HTERT RPE-1 (cell line): ENCODE measurements around the gene NGFR.

Source experiments
- in situ Hi-C: fragments of 300-500 bp; cut with MboI; formaldehyde crosslinking; loops from 4 replicates; pipeline ENCODE4 v1.14.3; 2020; ENCODE audit warnings: low sequenced_read_pairs

NGFR gene, protein sequence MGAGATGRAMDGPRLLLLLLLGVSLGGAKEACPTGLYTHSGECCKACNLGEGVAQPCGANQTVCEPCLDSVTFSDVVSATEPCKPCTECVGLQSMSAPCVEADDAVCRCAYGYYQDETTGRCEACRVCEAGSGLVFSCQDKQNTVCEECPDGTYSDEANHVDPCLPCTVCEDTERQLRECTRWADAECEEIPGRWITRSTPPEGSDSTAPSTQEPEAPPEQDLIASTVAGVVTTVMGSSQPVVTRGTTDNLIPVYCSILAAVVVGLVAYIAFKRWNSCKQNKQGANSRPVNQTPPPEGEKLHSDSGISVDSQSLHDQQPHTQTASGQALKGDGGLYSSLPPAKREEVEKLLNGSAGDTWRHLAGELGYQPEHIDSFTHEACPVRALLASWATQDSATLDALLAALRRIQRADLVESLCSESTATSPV

DNA sequence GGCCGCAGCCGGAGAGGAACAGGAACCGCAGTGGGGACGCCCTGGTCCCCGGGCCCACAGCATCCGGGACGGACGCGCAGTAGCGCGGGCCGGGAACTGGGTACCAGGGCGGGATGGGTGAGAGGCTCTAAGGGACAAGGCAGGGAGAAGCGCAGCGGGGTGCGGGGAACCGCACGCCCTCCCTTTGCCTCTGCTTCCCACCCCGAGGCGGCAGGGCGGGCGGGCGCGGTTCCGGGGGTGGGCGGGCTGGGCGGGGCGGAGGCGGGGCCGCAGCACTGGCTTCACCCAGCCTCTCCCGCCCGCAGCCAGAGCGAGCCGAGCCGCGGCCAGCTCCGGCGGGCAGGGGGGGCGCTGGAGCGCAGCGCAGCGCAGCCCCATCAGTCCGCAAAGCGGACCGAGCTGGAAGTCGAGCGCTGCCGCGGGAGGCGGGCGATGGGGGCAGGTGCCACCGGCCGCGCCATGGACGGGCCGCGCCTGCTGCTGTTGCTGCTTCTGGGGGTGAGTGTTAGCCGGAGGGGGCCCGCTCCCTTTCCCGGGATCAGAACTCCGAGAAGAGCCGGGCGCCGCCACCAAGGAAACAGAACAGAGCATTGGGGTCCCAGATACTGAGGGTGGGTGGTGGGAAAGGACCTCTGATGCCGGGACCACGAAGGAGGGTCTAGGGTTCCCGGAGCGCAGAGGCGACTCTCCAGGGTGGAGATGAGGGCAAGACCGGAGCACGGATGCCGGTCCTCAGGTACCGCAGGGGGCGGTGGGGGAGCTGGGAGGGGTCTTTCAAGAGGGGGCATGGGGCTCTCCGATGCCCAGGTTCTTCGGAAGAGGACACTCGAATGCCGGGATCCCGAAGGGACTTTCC, at the start of gene NGFR:
Gene NGFR (plus strand): TSS at position 308 of the 856 bp plus-strand sequence. CDS start 125 bp downstream, at position 433.
- in situ Hi-C loops = no loop called here

DNA sequence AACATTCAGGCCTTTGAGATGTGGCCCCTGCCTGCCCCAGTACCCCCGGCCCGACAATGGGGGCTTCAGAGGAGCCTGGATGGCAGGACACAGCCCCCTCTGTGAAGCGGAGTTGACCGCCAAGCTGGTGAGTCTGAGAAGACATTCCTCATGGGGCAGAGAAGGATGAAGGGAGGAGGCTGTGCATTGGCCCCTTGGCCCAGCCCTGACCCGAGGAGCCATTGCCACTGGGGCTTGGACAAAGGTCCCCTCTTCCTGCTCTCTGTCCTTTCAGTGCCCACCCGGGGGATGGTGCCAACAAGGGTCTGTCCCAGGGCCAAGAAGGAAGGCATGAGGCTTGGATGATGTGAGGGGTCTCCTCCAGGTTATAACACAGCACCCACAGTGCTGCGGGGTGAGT, 49.5 kb upstream of the NGFR start:
- in situ Hi-C loops = no loop called here

DNA sequence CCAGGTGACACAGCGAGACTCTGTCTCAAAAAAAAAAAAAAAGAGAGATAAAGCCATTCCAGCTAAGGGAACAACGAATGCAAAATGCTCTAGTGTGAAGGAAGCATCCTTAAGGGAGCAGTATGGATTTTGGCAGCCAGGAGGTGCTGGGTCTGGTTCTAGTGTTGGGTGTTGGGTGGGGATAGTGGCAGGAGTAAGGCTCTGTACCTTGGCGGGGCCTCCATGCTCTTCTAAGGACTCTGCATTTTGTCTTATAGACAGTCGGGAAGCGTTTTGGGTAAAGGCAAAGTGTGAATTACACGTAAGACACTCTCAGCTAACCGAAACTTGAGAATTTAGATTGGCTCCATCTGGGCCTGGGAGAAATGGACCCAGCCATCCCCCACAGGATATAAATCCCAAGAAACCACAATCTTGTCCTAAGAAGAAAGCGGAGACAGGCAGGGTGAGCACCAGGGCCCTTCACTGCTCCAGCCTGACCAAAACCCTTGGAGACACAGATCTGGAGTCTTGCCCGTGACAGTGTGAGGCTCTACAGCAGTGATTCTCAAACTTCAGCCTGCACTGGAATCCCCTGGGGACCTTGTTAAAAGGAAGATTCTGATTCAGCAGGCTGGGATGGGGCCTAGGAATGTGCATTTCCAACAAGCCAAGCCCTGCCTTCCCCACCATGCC, 47.3 kb upstream of the NGFR start:
- in situ Hi-C loops = no loop called here

DNA sequence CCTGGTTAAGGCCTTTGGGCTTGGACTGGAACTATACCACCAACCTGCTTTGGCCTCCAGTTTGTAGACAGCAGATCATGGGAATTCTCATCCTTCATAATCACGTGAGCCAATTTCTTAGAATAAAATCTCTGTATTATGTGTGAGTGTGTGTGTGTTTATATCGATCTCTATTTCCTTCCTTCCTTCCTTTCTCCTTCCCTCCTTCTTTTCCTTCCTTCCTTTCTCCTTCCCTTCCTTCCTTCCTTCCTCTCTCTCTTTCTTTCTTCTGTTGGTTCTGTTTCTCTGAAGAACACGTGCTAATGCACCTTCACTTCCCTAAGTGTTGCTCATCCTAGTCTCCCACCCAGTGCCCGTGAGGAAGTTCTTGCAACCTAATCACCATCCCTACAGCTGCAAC, 44.9 kb upstream of the NGFR start:
- in situ Hi-C loops = no loop called here

DNA sequence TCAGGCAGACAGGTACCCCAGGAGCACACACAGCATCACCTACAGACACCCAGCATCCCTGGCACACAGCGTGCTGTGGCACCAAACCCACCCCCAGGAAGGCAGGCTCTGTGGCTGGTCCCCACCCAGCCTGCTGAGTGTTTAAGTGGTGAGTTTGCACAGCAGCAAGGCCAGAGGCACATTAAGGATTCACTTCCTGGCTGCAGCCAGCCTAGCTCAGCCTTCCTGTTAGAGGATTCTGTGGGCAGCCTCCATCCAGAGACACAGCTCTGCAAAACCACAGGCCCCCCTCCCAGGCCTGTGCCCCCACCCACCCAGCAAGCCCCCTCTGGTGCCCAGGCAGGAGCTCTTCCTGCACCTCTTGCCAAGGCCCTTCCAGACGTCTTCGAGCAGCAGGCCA, 44.4 kb upstream of the NGFR start:
- in situ Hi-C loops = no loop called here

DNA sequence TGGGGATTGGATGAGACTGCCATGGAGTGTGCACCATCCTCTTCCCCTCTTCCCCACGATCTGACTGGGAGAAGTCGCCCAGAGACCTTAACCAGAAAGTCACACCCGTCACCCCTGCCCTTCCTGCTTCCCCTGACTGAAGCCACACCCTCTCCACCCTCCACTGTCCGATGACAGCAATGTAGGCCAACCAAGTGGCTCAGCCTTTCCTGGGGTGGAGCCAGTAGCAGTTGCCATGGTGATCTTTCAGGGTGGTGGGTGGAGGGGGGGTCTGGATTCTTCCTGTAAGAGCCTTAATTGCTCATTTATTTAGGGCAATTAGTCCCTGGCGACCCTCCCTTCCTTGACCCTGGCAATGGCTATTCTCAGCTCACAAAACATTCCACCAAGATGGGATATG, 42.9 kb upstream of the NGFR start:
- in situ Hi-C loops = no loop called here

DNA sequence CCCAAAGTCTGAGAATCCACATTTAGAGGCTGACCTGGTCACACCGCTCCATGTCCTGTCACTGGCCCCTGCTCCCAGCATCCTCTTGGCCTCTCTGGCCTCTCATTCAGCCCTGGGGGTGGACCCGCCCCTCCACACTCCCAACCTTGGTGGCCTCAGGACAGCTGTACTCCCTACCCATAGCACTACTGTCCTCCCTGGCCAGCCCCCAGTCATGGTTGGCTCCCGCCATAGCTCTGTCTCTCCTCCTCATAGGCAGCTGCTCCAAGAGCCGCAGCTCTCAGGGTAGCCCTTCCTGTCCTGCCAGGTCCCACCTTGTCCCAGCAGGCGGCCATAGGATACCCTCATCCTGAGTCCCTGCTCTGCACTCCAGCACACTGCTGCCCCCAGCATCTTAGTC, 42.4 kb upstream of the NGFR start:
- in situ Hi-C loops = no loop called here

DNA sequence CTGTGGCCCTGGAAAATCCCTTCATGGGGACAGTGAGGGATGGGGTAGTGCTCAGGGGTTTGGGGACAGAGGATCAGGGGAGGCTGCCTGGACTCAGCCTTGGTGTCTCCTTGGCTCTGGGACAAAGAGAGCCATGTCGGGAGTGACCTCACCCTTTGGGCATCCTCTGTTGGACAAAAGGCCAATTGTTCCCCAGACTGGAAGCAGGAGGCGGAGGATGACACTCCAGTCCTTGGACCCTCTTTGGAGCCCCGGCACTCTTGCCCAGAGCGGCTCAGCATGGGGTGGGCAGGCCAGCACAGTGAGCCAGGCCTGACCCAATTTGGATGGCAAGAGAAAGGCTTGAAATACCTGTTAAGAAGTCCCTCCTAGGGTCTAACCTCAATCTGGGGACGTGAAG, 41.0 kb upstream of the NGFR start:
- in situ Hi-C loops = no loop called here

DNA sequence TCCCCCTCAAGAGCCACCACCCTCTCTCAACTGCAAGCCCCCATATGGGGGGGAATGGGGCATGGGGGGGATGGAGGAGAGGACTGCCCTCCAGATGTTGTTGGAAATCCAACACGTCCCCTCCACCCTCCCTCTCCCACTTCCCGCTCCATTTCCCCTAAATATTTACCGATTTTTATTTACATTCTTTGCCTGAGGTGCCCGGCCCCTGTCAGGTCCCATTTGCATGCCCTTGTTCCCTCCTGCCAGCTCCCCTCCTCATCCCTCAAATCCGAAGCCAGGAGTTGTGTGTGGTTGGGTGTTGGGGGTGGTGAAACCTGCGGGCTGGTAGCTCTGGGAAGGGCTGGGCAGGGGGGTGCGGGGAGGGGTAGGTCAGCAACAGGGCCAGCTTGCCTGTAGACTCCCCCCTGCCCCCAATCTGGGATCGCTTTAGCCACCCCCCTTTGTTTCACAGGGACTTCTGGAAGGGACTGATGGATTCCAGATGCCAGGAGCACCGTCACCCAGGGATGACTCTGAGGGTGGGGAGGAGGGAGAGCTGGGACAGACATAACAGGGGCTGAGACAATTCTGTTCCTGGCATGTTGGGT, 39.7 kb upstream of the NGFR start:
- in situ Hi-C loops = no loop called here

DNA sequence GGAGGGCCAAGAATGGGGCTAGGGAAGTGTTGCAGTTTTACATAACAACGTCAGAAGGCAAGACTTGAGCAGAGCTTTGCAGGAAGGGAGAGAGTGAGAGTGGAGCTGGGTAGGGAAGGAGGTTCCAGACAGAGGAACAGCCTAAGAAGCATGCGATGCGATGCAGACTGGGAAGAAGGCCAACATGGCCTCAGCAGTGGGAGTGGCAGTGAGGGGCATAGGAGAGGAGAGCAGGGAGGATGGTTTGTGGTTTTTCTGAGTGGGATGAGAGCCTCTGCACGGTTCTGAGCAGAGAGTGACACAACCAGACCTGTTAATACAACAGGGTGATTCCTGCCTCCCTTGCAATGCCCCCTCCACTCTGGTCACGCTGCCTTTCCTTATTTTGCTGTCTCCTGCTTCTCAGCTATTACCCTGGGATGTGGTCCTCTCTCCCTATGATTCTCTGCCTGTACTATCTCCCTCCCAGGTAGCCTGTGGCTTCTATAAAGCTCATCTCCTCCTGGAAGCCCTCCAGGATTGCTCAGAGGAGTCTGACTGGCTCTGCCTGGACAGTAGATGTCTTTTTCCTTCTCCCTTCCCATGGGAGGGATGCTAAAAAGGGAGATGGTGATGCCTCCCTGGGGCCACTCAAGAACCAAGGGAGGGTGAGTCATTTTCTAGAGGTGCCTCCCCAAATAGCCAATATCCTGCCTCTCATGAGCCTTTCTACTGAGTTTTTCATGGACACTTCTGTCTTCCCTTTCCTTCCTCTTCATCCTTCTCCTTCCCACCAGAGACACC, 38.7 kb upstream of the NGFR start:
- in situ Hi-C loops = no loop called here

DNA sequence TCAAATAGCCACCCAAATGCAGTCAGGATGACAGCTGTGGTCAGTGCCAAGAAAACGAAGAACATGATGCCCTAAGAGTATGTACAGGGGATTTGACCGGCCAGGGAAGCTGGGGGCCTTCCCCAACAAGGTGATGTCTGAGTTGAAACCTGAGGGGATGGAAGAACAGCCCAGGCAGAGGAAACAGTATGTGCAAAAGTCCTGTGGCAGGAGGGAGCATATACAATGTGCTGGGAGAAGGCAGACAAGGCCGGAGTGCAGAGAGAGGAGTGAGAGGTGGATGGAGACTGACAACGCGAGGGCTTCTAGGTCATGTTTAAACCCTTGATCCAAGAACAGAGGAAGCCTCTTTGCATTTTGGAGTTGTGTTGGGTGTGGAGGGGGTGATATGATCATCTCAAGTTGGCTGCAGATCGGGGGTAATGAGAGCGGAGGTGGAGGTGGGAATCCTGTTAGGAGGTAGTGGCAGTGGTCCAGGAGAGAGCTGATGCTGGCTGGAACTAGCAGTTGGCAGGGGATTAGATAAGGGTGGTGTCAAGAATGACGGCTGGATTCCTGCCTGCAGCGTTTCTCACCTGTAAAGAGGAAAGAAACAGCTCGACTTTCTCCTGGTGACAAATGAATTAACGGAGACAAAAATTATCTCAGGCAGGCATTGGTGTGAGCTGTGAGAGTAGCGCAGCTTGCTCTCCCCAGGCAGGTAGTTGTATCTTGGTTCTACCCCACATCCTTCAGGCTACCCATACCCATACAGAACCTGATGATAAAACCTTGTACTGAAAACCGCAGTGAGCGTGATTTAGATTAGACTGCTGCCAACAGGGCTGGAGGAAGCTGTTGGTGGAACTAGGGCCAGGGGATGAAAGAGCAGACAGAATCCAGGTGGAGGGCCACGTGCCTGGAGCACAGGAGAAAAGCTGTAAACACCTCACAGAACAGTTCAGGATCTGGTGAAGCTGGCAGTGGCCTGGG, 37.2 kb upstream of the NGFR start:
- in situ Hi-C loops = no loop called here

DNA sequence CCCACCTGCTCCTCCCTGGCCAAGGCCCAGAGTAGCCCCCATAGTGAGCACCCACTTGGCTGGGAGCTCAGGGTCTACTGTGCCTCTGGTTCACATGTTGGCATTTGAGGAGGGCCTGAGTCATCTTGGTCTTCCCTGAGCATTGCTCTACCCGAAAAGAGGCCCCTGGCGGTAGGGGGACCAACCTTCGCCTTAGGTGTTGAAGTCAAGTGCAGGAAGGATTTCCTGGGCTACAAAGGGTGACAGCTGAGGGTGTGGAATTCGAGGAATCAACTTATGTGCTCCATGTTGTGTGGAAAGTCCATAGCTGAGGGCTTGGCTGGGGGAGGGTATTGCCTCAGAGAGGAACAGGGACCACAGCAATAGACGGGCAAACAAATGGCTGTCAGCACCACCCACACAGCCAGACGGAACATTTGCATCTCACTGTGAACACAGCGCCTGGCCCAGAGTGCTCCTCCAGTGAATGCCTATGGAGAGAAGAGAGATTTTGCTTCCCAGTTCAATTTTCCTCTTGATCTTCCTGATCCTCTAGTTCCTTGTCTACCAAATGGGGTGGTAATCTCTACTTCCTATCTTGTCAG, 35.6 kb upstream of the NGFR start:
- in situ Hi-C loops = no loop called here

DNA sequence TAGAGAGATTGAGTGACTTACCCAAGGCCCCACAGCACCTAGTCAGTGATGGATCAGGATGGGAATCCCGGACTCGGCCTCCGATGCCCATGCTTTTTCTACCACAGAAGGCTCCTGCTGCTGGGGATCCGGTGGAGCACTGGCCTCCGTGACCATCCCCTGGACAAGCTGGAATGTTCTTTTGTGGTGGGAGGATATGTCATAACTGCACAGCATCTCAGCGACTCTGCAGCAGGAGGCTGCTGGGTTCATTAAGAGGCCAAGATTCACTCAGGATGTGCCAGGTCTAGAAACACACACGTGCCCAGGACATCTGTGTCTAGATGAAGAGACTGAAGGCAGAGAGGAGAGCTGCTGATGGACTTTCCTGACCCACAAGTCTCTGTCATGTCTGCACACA, 34.7 kb upstream of the NGFR start:
- in situ Hi-C loops = no loop called here

DNA sequence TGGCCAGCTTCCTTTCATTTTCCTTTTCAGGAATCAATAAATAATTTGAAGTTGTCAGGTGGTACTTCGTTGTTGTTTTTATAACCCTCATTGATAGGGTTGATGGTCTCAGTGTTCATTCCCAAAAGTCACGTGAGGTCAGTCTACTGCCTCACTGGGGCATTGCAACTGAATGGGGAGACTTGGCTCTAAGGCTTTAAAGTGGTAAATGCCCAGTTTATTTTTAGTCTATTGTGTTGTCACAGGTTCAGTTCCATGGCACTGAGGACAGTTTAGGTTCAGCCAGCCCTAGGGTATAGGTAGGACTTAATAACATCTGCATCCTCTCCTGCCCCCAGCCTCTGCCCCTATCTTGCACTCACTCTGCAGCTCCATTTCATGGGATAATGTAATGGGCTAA, 33.5 kb upstream of the NGFR start:
- in situ Hi-C loops = no loop called here

DNA sequence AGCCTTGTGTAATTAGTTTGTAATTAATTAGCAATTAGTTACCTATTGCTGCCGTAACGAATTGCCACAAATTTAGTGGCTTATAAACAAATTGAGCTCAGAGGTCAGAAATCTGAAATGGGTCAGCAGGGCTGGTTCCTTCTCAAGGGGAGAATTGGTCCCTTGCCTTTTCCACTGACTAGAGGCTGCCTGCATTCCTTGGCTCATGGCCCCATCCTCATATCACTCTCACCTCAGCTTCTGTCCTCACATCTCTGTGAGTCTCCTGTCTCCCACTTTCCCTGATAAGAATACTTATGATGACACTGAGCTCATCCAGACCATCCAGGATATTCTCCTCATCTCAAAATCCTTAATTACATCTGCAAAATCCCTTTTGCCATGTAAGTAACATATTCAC, 31.0 kb upstream of the NGFR start:
- in situ Hi-C loops = no loop called here

DNA sequence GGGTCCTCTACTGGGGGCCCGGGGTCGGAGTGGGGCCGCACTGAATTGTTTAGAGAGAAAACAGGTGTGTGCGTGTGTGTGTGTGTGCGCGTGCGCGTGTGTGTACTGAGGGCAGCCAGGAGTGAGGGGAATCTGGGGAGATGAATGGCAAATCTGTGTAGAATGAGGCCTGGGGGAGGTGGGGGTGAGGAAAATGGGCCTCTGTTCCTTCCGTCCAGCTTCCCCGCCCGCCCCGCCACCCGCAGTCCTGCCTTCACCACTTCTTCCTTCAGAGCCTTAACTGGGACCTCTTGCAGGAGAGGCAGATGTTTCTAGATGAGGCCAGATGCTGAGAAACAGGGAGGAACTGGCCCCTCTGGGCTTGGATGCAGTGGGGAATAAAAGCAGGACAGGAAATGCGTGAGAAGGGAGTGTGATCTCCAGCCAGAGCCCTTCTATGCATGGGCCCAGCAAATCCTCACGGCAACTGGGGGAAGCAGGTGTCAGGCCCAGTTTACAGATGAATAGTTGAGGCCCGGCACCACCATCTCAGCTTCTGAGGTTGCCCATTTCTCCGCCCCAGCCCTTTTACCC, 29.7 kb upstream of the NGFR start:
- in situ Hi-C loops = no loop called here

DNA sequence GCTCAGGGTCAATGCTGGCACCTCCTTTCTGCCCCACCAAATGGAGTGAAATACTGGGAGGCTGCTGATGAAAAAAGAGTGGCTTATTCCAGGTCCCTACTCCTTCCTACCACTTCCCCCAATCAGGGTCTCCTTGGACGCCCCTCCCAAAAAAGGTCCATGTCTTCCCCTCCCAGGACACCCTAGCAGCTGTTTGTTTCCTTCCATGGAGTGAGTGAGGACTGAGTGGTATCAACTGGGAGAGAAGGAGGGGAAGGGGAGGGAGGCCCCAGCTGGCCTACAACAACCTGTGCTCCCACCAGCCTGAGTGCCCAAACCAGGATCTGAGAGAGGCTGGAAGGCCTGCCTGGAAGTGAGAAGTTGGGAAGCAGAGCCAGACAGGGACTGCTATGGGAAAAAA, 28.7 kb upstream of the NGFR start:
- in situ Hi-C loops = no loop called here

DNA sequence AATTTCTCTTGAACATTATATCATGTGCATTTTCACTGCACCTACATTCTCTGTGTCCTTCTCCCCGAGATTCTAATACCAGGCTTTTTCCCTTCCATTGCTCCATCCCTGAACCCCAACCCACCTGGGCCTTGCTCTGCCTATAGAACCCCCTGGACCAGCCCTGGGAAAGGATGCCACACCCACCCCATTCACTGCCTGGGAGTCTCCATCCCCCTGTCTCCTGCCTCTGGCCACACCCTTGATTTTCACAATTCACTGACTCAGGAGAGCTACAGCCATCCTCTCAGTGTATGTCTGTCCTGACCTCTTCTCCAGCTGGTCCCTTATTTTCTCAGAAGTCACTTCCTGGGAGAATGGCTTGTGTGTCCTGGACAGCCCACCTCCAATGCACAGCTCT, 27.9 kb upstream of the NGFR start:
- in situ Hi-C loops = no loop called here
